GM21447 (cell line): ENCODE measurements around the gene RABL2A.
"Not testable (repeated sequence)": the region's sequence is repeated elsewhere in the genome, so short reads cannot be mapped to it uniquely, and the experiment has no call there.

ENCODE experiments used
- ATAC-seq: cut with Tn5 transposase; IDR thresholded peaks from one replicate; pipeline ENCODE4 v1.9.1; 2021; ENCODE audit not compliant: unreplicated experiment

The RABL2A gene

GRCh38 chr2:113677330-113677729, 50.3 kb downstream of the RABL2A start:
- ATAC-seq: no peak

GRCh38 chr2:113679457-113679856, 52.4 kb downstream of the RABL2A start:
- no peak for ATAC-seq

GRCh38 chr2:113685471-113685870, 58.4 kb downstream of the RABL2A start:
- ATAC-seq: no peak

DNA sequence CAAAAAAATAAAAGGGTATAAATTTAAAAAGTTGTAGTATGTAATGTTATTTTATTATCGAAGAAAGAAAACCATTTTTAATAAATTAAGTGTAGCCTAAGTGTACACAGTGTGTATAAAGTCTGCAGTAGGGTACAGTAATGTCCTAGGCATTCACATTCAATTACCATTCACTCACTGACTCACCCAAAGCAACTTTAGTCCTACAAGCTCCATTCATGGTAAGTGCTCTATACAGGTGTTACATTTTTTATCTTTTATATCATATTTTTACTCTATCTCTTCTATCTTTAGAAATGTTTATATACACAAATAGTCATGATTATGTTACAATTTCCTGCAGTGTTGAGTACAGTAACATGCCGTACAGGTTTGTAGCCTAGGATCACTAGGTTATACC, 59.5 kb downstream of the RABL2A start:
- no peak for ATAC-seq

DNA sequence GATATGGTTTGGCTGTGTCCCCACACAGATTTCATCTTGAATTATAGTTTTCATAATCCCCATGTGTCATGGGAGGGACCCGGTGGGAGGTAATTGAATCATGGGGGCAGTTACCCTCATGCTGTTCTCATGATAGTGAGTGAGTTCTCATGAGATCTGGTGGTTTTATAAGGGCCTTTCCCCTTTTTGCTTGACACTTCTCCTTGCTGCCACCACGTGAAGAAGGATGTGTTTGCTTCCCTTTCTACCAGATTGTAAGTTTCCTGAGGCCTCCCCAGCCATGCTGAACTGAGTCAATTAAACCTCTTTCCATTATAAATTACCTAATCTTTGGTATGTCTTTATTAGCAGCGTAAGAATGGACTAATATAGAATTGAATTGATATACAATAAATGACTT, 63.8 kb downstream of the RABL2A start:
- ATAC-seq: not testable (repeated sequence)
